HG03159 (cell line): Measurements from ENCODE around the gene TMEM109.

Source experiments
- ATAC-seq: cut with Tn5 transposase; IDR thresholded peaks from one replicate; pipeline ENCODE4 v1.9.1; 2021; ENCODE audit warnings: mild to moderate bottlenecking, moderate library complexity; ENCODE audit not compliant: unreplicated experiment

TMEM109 gene

DNA sequence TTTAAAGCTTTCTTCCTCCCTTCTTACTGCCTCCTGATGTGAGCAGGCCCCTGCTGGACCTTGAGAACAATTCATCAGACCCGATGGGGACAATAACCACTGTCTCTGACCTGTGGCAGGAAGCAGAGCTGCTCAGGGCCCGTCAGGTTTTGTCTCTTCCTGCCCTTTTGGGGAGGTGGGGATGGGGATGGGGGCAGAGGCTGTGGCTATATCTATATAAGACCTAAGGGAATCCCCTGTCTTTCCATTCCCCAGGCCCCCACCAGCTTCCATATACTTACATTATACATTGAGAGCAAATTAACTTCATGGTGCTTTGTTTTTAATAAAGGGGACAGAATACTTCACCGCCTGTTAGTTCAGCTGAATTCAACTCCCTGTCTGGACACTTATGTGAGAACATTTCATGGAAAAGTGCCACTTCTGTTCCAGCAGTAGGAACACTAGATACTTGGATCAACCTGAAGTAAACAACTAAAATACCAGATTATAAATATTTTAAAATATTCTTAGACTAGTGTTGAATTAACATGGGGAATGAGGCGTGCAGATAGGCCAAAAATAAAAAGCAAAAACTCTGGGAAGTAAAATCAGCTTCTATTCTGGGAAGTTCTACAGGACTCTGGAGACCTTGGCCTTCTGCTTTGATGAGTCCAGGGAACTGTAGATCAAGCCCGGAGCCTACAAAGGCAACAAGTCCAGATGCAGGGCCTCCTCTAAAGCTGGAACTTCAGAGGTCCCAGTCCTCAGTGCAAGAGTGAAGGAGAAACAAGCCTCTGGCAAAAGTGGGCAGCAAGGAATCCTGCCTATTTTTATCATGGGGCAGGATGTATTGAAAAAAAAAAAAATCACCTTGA is 35.5 kb upstream of the TMEM109 start:
- ATAC-seq: no peak

DNA sequence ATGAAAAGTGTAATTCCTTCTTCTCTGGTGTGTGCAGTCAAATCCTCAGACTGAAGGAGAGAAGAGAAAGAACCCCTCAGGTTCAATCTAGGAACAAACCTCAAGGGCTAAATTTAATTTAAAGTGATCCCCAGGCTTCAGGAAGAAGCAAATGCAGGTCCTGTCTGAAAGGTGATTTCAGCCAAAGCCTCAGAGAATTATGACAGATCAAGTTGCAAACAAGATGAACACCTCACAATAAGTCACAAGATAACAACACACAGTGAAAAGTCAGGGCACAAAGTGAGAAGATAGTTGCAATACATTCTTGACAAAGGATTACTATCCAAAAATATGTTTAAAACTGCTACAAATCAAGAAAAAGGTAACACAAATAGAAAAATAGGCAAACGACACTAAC is 34.9 kb upstream of the TMEM109 start:
- no peak for ATAC-seq

DNA sequence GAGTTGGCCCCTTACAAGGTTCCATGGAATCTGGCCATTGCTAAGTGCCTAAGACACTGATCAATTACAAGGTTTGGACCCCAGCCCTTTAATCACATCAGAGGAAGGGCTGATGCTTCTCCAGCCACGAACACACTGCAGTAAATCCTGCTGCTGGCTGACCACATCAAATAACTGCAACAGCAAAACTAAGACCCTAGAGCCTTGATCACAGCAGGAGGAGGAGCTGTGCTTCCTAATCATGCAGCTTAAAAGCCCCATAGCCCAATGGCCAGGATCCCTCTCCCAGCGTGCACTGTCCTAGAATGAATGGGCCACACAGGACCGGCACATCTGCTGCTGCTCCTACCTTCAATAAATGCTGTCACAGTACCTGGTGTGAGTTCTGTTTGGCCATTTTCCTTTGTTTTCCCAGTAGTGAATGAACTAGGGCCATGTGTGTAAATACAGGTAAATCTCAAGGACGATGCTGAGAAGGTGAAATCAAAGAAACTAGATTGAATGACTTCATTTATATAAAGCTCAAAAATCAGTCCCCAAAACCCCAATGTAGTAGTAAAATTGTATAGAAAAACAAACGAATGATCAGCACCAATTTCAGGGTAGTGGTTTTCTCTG is 33.9 kb upstream of the TMEM109 start:
- no peak for ATAC-seq

DNA sequence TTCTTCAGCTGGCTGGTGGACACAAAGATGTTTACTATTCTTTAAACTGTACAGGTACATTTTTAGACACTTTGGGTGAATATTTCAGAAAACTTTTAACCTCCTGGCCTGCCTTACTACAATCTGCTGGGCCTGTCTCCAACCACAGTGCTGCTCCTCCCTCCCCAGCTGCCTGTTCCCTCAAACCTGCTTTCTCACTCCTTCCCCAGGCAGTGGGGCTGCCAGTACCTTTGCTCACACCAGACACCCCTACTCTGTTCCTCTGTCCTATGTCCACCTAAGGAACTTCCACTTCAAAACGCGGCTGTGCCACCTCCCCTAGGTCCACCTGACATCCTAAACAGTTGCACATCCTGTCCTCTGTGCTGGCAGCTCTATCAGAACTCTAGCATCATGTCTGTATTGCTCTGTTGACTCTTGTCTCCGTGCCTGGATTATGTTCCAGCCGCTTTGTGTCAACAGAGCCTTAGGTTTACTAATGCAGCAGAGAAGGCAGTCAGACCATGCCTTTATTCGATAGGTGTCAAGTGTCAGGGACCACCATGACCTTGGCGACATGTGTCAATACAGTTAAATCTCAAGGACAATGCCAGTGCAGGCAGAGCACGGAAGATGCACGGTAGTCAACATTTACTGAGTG is 33.2 kb upstream of the TMEM109 start:
- ATAC-seq: no peak

DNA sequence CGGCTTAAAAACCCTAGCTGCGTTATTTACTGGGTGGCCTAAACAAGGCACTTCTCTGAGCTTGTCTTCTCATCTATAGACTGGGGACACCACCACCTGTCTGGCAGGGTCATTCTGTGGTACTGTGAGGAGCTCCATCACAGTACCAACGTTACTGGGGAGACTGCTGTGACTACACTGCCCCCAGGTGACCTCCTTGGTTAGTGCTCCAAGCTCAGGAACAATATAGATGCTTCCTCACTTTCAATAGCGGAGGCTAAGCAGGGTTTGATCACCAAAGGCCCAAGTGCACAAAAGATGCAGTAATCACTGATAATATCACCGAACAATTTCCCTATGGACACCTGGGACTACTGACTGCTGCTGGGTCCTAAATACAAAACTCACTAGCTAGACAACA is 26.4 kb upstream of the TMEM109 start:
- ATAC-seq: no peak

DNA sequence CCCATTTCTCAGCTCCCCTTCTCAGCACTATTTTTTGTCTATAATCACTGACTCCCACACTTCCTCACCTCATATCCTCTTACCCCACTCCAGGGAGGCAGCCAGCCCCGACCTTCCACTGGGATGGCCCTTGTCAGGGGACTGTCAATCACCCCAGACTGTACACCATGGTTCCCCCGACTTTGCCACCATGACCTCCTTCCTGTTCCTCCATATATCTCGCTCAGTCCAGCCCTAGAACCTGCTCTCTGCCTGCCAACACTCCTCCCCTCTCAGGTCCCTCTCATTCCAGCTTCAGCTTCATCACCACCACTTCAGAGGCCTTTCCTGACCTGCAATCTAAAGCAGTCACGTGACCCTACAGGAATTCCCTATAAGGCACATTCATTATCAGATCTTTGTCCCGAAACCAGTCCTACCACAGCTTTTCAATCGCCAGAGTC is 24.1 kb upstream of the TMEM109 start:
- ATAC-seq: no peak

DNA sequence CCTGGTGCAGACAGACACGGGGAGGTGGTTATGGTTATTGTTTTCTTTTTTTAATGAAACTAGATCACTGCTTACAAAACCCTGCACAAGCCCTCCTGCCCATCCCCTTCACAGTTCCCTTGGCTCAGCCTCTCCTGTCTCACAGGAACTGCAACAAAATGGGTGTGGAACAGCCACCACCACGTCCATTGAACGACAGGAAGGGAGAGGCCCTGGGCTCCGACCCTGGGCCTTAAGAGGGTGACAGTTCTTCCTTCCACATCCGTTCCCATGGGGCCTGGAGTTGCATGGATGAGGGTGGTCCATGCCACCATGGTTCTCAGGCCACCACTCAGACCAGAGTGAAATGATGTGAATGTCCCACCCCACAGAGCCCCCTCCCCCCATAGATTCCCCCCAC is 23.3 kb upstream of the TMEM109 start:
- no peak for ATAC-seq

DNA sequence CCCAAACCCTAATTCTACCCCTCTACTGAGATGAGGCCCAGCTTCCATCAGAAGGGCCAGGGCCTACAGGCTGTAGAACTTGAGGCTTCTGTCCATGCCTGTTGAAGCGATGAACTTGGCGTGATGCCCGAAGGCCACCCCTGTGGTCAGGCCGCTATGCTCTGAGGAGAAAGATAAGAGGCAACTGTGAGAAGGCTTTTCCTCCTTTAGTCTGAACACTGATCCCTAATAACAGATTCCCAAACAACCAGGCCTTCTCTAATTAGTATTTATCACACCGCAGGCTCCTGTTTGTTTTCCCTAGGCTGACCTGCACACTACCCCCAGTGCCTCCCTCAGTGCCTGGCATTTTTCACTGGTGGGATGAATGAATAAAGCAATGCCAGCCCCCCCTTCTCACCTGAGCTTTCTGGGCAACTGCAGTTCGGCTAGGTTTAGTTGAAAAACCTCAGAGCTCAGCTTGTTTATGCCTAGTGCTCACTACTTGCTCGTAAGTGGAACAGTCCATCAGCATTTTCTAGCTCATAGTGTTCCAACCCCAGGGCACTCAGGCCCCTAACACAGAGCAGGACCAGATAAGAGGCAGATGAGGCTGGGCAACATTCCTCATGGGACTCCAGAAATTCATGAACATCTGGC is 22.7 kb upstream of the TMEM109 start:
- ATAC-seq: no peak

DNA sequence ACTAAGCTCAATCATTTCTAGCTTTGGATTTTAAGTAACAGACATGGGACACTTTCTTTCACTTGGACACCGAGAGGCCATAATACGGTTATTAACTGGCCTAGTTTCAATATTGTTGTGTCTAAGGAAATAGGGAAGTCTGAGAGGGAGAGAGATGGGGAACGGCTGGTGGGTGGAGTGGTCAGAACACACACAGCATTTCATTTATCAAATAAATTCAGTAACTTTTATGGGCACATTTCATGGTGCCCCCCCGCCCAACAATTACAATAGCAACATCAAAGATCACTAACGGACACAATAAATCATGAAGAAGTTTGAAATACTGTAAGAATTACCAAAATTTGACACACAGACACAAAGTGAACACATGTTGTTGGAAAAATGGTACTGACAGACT is 18.3 kb upstream of the TMEM109 start:
- no peak for ATAC-seq

DNA sequence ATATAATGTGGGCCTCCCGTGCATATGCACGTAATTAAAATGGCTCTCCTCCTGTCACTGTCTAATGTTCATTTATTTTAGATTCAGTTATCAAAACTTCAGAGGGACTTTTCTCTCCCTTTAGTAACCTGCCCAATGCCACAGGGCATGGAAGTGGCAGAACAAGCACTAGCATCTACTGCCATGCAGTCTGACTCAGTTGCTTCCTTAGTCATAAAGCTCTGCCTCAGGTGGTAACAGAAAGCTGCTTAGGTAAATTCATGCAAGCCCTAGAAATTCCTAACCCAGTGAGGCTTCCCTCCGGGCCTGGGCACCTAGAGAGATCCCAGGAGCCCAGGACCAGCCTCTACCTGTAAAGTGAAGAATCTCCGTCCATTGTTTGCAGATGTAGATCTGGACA is 16.5 kb upstream of the TMEM109 start:
- ATAC-seq: no peak

DNA sequence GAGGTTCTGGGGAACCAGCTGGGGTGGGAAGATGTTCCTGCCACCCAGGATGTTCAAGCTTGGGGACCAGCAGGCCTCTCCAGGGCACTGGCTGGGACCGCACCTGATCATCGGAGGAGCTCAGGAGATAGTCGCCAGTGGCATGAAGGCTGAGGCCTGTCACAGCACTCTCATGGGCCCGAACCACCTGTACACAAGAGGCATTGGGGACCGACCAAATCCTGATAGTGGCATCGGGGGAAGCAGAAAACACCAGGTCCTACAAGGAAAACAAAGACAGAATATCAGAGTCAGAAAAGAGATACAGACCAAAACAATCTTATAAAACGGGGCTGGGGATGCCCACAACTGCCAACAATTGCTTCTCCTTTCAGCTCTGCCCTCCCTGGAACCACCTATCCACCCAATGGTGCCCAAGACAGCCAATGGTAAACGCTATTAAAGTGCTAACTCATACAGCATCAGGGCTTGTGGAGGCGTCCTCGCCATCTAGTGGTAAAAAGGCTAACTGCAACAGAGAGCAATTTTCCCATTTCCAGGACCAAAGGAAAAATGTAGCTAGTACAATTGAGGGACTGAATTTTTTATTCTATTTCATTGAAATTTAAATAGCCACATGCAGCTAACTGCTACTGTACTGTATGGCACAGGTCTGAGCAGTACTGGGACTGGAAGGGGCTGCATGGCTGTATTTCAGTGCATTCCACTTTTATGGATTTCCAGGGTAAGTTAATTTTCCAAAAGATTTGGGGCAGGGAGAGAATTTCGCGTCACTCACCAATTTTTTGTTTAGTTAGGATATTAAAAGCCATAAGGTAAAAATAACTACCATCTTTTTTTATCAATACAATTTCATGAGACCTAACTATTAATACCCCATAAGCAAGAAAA is 14.7 kb upstream of the TMEM109 start:
- ATAC-seq: no peak

DNA sequence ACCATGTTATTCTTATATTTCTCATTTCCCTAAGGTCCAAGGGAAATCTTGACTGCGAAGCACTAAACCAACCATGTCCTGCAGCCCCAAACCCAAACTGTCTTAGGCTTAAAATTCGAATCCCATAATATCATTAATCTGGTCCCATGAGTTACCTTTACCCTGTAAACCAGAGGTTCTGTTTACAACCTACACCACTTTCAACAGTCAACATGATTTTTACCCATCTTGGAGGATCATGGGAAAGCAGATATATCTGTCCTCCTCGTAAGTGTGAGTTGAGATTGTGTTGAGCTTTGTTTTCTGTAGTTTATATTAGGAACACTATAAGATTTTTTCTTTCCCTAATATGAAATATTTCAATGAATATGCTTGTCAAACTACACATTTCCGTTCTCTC is 14.0 kb upstream of the TMEM109 start:
- no peak for ATAC-seq

DNA sequence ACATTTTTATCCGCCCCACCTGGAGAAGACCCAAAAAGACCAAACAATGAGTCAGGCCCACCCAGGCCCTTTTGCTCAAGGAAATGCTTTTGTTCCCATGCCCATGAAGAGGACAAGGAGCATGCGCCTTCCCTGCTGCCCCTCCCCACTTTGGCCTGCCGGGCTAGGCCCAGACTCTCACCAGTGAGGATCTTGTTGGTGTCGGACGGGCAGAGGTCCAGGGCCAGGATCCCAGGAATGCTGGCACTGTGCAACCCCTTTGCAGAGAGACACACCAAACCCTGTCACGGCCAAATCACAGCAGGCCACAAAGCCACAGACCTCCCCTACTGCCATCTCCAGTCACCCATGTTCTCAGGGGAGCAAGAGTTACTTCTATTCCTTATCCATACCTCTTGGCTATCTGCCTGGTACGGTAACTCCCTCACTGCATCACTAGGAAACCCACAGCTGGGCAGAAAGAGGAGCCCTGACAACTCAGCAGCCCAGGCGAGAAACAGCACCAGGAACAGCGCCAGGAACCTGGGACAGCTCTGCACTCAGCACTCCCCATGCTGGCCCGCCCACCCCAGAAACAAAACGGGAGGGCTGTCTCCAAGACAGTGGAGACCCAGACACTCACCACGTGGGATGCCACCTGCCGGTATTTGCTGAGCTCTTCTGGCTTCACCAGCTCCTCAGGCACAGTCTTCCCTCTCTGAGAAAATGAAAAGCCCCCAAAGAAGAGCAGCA is 13.1 kb upstream of the TMEM109 start:
- no peak for ATAC-seq

DNA sequence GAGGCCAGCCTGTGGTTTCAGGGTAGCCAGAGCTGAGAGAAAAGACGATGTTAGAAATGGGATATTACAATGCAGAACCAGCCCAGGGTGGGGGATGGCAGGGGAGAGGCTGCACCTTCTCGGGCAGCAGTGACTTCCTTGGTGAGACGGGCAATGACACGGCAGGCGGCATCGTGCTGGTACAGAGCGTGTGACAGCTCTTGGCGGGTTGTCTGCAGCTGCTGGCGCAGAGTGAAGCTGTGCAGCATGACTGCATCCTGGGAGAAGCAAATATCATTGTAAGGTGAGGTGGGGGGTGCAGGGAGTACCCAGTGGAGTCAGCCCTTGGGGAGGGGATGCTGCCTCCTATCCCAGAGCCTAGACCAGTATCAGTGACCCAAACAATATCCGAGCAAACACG is 11.3 kb upstream of the TMEM109 start:
- ATAC-seq: no peak

DNA sequence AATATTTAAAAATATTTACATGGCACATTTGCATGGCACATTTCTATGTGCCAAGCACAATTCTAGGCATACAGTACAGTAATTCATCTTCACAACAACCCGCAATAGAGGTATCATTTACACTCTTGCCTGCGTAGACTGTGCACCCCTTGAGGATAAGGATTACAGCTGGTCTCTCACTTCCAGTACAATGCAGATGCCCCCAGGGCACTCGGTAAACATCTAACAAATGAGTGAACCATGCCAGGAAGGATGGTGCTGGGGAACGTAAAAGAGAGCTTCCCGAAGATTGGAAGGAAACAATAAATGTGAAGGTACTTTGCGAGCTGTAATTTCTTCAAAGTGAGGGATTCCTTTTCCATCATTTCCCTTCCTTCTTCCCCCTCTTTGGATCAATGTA is 8.9 kb upstream of the TMEM109 start:
- ATAC-seq: no peak

DNA sequence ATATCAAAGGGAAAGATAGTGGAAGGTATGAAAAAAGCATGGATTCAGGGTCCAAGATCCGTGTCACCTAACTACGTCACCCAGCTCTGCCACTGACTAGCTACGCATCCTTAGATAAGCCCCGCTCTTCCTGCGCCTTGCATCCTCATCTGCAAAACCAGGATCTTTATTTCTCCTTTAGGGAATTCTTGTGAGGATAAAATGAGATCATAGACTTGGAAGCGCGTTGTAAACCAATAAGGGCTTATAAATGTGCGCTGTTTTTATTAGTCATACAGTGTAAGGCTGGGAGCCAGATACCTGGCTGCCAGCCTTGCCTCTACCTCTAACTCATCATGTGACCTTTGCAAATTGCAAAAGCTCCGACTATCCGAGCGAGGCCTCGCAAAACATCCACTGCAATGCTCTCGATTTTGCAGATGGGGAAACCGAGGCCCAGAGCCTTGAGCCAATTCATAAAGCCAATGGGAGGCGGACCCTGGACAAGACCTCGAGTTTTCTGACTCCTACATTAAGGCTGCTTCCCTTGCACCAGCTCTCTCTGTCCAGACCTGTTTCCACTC is 8.3 kb upstream of the TMEM109 start:
- ATAC-seq: no peak

DNA sequence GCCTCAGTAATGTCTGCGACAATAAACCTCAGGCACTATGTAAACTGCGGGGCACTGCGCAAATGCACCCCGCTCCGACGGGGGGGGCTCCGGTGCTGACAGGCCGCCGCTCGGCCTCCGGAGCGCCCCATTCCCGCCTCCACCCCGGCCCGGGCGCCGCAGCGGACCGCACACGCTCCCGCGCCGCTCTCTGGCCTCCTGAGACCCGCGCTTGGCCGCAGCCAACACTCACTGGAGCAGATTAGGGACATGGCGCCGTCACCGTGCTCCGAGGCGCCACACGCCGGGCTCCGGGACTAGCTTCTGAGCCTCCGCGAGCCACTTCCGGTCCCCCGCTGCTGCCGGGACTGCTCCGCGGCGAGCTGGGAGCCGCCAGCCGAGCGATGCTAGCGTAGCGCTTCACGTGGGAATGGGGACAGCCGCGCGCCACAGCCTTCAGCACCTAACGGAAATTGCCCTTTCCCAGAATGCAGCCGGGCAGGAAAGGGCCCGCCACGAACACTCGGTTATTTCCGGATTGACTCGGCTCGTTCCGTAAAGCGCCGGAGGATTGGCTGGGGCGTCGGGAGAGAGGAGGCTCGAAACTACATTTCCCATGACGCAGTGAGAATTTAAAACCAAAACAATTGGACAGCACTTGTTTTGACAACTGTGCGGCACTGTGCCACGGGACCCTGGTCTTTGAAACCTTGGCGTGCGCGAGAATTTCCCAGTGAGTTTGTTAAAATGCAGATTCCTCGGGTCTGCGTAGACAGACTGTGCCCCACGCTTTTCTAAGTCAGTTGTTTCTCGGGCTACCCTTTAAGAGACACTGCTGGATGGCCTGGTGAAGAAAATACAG is 7.6 kb upstream of the TMEM109 start, which contains the start of gene PRPF19:
TSS of gene PRPF19 (minus strand) at position 454 of the 841 bp plus-strand sequence. CDS start at position 251, 203 bp downstream.
- ATAC-seq: peak; percentile 73

DNA sequence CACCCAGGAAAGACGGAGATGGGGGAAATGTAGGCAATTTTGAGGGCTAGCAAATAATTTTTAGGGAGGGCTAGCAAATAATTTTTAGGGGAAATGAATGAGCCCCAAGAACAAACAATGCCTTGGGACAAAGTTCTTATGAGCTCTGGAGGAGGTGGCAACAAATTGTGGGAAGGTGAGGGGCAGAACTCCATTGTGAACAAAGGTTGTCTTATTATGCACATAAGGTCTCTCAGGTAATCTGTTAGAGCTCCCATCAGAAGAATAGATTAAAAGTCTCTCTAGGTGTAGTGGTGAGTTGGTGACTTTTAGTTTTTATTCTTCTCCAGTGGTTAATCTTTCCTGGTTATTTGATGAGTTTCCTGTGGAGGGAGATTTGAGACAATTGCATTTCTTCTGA is 5.2 kb upstream of the TMEM109 start:
- no peak for ATAC-seq
